OCI-LY1 (cell line): ENCODE results near the gene VGLL1.

Experiments used
- H2AFZ ChIP-seq: fragments of 200-600 bp; sonication (generic), shearing (Covaris generic); 2 replicates; pipeline ENCODE4 v1.6.0; 2014; ENCODE audit warnings: antibody characterized with exemption, mild to moderate bottlenecking, low read length
- H3F3A ChIP-seq: fragments of 200-600 bp; sonication (generic), shearing (Covaris generic); 2 replicates; pipeline ENCODE4 v1.6.0; 2014; ENCODE audit warnings: mild to moderate bottlenecking, antibody characterized with exemption, low read length, moderate library complexity; ENCODE audit not compliant: insufficient read depth
- H3K27ac ChIP-seq: fragments of 200-600 bp; sonication (generic); 2 replicates; pipeline ENCODE4 v1.5.1; 2014; ENCODE audit warnings: low read length, mixed run types, mild to moderate bottlenecking, low read depth; ENCODE audit not compliant: poor library complexity, severe bottlenecking
- H3K27me3 ChIP-seq: fragments of 200-600 bp; sonication (generic); 2 replicates; pipeline ENCODE4 v1.6.0; 2014; ENCODE audit warnings: antibody characterized with exemption, mild to moderate bottlenecking, low read length, moderate library complexity; ENCODE audit not compliant: insufficient read depth
- H3K36me3 ChIP-seq: fragments of 200-600 bp; sonication (generic); 2 replicates; pipeline ENCODE4 v1.6.1; 2014; ENCODE audit warnings: mild to moderate bottlenecking, antibody characterized with exemption, low read length, moderate library complexity, mixed read lengths; ENCODE audit not compliant: insufficient read depth
- H3K4me1 ChIP-seq: fragments of 200-600 bp; sonication (generic); 2 replicates; pipeline ENCODE4 v1.5.1; 2014; ENCODE audit warnings: mild to moderate bottlenecking, low read length, moderate library complexity; ENCODE audit not compliant: insufficient read depth, severe bottlenecking
- H3K4me2 ChIP-seq: fragments of 200-600 bp; sonication (generic), shearing (Covaris generic); 2 replicates; pipeline ENCODE4 v1.6.1; 2014; ENCODE audit warnings: low read length
- H3K4me3 ChIP-seq: fragments of 200-600 bp; sonication (generic); 2 replicates; pipeline ENCODE4 v1.5.1; 2014; ENCODE audit warnings: low read length, low read depth, mild to moderate bottlenecking, mixed read lengths; ENCODE audit not compliant: poor library complexity, severe bottlenecking
- H3K79me2 ChIP-seq: fragments of 200-600 bp; shearing (Covaris generic); 2 replicates; pipeline ENCODE4 v1.6.1; 2016; ENCODE audit warnings: mixed run types, low read length, mixed read lengths; ENCODE audit not compliant: insufficient read depth
- H3K9ac ChIP-seq: fragments of 200-600 bp; sonication (generic), shearing (Covaris generic); 2 replicates; pipeline ENCODE4 v1.6.1; 2014; ENCODE audit warnings: mild to moderate bottlenecking, low read length, mixed read lengths
- H3K9me2 ChIP-seq: fragments of 200-600 bp; sonication (generic), shearing (Covaris generic); 2 replicates; pipeline ENCODE4 v1.6.1; 2014; ENCODE audit warnings: low read depth, mild to moderate bottlenecking, low read length, mixed read lengths
- H3K9me3 ChIP-seq: fragments of 200-600 bp; shearing (Covaris generic); 2 replicates; pipeline ENCODE4 v1.6.1; 2014; ENCODE audit warnings: low read length, mixed read lengths
- H4K20me1 ChIP-seq: fragments of 200-600 bp; sonication (generic), shearing (Covaris generic); 2 replicates; pipeline ENCODE4 v1.6.0; 2016; ENCODE audit warnings: mild to moderate bottlenecking, low read length; ENCODE audit not compliant: insufficient read depth
- EZH2 ChIP-seq: fragments of 200-600 bp; sonication (generic), shearing (Covaris generic); IDR thresholded peaks from 2 replicates; pipeline ENCODE4 v1.8.0; 2017; ENCODE audit warnings: borderline replicate concordance, mixed run types, mild to moderate bottlenecking, antibody characterized with exemption, low read length, moderate library complexity, mixed read lengths
- TF ChIP-seq, protein P1 (sequence below): fragments of 200-600 bp; sonication (generic), shearing (Covaris generic); IDR thresholded peaks from 2 replicates; pipeline ENCODE4 v1.5.1; 2017; ENCODE audit warnings: mild to moderate bottlenecking, antibody characterized with exemption, low read length, moderate library complexity, mixed read lengths

Gene VGLL1

DNA sequence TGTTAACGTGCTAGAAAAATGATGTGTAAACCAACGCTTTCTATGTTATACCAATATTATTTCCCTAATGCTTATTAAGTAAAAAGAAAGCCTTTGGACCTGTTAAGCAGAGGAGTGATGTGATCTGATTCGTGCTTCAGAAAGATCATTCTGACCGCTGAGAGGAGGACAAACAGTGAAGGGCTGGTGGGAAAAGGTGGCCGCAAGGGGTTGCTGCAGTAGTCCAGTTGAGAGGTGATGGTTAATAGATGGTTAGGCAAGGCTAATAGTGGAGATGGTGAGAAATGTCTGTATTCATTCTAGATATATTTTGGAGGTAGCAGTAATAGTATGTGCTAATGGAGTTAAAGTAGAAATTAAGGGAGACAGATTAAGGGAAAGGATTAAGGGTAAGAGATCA lies 12.9 kb upstream of the VGLL1 start:
- no peak overlapping the region for H3K27ac ChIP-seq
- H2AFZ ChIP-seq = no peak overlapping the region
- no peaks in the 10 kb centered on the region for H3K36me3 ChIP-seq
- H3F3A ChIP-seq = no peaks in the 10 kb centered on the region
- no peak overlapping the region for H3K9ac ChIP-seq
- H3K4me2 ChIP-seq = no peak overlapping the region
- no peaks in the 10 kb centered on the region for H4K20me1 ChIP-seq
- H3K9me2 ChIP-seq = no peaks in the 10 kb centered on the region
- no peaks in the 10 kb centered on the region for H3K79me2 ChIP-seq
- no peaks in the 10 kb centered on the region for H3K27me3 ChIP-seq
- TF ChIP-seq, protein P1, sequence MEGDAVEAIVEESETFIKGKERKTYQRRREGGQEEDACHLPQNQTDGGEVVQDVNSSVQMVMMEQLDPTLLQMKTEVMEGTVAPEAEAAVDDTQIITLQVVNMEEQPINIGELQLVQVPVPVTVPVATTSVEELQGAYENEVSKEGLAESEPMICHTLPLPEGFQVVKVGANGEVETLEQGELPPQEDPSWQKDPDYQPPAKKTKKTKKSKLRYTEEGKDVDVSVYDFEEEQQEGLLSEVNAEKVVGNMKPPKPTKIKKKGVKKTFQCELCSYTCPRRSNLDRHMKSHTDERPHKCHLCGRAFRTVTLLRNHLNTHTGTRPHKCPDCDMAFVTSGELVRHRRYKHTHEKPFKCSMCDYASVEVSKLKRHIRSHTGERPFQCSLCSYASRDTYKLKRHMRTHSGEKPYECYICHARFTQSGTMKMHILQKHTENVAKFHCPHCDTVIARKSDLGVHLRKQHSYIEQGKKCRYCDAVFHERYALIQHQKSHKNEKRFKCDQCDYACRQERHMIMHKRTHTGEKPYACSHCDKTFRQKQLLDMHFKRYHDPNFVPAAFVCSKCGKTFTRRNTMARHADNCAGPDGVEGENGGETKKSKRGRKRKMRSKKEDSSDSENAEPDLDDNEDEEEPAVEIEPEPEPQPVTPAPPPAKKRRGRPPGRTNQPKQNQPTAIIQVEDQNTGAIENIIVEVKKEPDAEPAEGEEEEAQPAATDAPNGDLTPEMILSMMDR = no peak
- TF ChIP-seq EZH2 = no peak
- no peak overlapping the region for H3K4me3 ChIP-seq
- no peaks in the 10 kb centered on the region for H3K9me3 ChIP-seq
- H3K4me1 ChIP-seq = no peaks in the 10 kb centered on the region

DNA sequence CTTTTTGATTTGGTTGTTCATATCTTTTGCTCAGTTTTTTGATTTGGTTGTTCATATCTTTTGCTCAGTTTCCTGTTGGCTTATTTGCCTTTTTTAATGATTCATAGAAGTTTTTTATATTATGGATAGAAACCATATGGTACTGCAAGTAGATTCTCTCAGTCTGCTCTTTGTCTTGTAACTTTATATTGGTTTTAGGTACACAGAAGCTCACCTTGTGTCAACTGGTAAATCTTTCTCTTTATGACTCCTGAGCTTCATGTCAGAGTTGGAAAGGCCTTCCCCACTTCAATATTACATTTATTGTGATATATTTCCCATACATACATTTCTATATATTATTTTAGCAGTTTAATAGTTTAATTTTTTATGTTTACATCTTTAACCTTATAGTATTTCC lies 8.2 kb upstream of the VGLL1 start:
- H3K9ac ChIP-seq = no peak overlapping the region
- H4K20me1 ChIP-seq = no peaks in the 10 kb centered on the region
- no peaks in the 10 kb centered on the region for H3K79me2 ChIP-seq
- no peaks in the 10 kb centered on the region for H3K9me3 ChIP-seq
- H3K9me2 ChIP-seq = no peaks in the 10 kb centered on the region
- H3K4me3 ChIP-seq = no peak overlapping the region
- H3F3A ChIP-seq = no peaks in the 10 kb centered on the region
- no peak overlapping the region for H3K4me2 ChIP-seq
- H3K4me1 ChIP-seq = no peaks in the 10 kb centered on the region
- H3K36me3 ChIP-seq = no peaks in the 10 kb centered on the region
- H2AFZ ChIP-seq = no peak overlapping the region
- TF ChIP-seq EZH2 = no peak
- TF ChIP-seq, protein P1 = no peak
- H3K27me3 ChIP-seq = no peaks in the 10 kb centered on the region
- no peak overlapping the region for H3K27ac ChIP-seq

DNA sequence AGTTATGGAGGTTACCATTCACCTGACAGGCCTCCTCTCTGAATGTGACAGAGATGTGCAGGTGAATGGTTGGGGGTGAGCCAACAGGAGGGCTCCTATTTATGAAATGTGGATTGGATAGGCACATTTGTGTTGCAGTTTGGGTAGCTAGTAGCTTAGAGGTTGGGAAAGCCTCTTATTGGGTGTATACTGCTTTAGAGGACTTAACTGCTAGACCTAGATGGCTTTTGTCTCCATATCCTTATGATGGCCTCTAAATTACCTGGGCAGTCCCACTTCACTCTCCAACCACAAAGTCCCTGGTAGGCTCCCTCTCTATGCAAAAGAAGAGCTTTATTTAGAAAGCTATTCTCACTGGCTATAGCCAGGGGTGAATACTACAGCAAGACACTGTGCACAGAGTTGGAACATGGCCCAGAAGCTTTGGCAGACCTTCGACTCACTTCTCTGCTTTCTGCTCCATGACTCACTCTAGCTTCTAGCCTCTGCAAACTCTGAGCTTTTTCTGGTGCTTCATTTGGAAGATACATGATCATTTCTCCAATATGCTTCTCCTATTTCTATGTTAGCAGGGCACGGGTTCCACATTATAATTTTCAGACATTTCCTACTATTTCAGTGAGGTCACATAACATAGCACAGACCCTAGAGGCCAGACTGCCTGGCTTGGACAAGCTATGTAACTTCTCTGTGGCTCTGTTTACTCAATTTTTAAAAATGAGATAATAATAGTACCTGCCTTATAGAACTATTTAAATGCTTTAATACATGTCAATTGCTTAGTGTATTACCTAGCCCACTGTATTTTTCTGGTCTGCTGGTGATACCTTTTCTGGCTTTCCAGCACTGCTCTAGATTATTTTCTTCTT lies 6.0 kb upstream of the VGLL1 start:
- Histone ChIP-seq H4K20me1 (no peaks in the 10 kb centered on the region), H3K9me3 (no peaks in the 10 kb centered on the region), H3K27me3 (no peaks in the 10 kb centered on the region), H3F3A (no peaks in the 10 kb centered on the region), H3K9me2 (no peaks in the 10 kb centered on the region), H3K4me1 (no peaks in the 10 kb centered on the region), H2AFZ (no peak overlapping the region), H3K4me2 (no peak overlapping the region), H3K27ac (no peak overlapping the region), H3K79me2 (no peaks in the 10 kb centered on the region), H3K9ac (no peak overlapping the region), H3K36me3 (no peaks in the 10 kb centered on the region), H3K4me3 (no peak overlapping the region)
- TF ChIP-seq EZH2 = no peak
- TF ChIP-seq, protein P1 = no peak
